Astrocyte (in vitro differentiated cells and primary cell): Measurements from ENCODE around the gene SLC4A5.

ENCODE experiments used
- CTCF ChIP-seq: IDR thresholded peaks from 2 replicates; pipeline ENCODE4 v1.5.1; 2011; ENCODE audit warnings: low read depth, mild to moderate bottlenecking, inconsistent platforms, low read length, moderate library complexity; ENCODE audit not compliant: insufficient read depth
- EZH2 ChIP-seq: IDR thresholded peaks from 2 replicates; pipeline ENCODE4 v1.6.1; 2012; ENCODE audit warnings: mild to moderate bottlenecking, low read length, inconsistent platforms; ENCODE audit not compliant: insufficient read depth

- TF ChIP-seq CTCF (peak; percentile 94), EZH2 (no peak)
Observed at GRCh38 chr2:74334931-74335333, 8.3 kb downstream of the SLC4A5 start.
